GM21786 (cell line): ENCODE data around the gene UNC50.
"Not testable (repeated sequence)": the region's sequence is repeated elsewhere in the genome, so short reads cannot be mapped to it uniquely, and the experiment has no call there.

Experiments used
- ATAC-seq: cut with Tn5 transposase; IDR thresholded peaks from one replicate; pipeline ENCODE4 v1.9.1; 2021; ENCODE audit not compliant: unreplicated experiment

Gene UNC50

DNA sequence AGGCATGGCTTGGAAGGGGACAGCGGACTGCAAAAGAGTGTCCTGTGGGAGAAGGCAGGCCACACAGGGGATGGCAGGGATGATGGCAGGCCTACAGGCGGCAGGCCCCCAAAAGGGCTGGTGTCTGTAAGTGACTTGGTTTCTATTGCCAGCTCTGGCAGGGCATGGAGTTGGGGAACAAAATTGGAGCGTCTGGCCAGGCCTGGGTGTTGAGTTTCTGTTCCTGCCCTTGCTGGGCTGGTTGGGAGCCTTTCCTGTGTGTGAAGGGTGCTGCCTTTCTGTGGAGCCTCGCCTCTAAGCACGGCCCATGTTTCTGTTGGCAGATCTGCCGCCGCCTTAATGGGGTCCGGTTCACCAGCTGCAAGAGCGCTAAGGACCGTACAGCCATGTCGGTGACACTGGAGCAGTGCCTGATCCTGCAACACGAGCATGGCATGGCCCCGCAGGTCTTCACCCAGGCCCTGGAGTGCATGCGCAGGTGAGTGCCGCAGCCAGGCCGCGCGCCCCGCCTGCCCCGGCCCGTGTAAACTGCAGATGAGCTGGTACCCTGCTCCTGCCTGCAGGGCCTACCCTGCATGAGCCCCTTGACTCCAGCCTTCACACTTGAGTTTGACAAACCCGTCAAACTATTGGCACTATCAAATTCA is 31.6 kb upstream of the UNC50 start:
- ATAC-seq, result no peak

DNA sequence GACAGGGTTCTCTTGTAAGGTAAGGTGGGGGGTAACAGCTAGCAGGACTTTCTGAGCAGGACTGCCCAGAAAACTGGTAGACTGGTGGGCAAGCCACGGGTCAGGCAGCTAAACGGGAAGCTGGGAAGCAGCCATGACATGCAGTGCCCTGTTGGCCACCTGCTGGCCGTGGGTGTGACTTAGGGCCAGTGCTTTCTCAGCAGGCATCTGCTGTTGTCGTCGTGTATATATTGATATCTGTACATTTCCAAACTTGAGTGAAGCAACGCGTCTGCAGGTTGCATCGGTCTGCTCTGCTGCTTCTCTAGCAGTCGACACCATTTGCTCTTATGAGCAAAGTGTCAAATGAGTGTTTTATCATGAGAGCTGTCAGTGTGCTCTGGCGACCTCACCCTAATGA is 31.1 kb upstream of the UNC50 start:
- no peak for ATAC-seq

DNA sequence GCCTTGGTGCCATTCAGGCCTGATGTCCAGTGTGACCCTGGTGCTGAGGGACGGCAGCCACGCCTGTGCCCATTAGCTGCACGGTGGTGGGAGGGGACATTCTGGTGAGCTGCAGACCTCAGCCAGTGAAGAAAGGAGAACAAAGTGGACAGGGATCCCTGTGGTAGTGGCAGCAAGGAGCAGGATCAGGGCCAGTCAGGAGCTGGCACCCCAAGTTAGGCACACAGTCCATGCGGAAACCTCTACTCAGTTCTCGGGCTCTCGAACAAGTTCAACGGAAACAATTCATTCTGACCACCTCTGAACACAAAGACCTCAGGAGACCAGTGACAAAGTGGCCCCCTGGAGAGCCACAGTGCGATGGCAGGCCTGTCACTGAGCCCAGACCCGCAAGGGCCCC is 30.2 kb upstream of the UNC50 start:
- no peak for ATAC-seq

DNA sequence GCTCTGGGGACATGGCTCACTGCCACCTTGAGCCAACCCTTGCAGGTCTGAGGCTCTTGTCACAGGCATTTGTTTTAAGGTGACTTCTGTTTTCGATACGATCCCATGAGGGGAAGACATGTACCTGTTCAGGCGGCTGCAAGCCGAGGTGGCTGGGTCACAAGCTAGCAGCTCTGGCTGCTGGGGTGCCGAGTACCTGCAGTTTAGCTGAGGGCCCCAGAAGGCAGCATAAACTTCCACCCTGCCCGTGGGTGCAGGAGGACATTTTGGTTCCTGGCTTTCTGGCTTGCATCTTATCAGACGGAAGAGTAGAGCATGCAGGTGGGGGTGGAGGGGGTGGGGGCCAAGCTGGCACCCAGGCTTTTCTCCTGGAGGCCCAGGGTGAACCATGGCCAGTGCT is 28.5 kb upstream of the UNC50 start:
- no peak for ATAC-seq

DNA sequence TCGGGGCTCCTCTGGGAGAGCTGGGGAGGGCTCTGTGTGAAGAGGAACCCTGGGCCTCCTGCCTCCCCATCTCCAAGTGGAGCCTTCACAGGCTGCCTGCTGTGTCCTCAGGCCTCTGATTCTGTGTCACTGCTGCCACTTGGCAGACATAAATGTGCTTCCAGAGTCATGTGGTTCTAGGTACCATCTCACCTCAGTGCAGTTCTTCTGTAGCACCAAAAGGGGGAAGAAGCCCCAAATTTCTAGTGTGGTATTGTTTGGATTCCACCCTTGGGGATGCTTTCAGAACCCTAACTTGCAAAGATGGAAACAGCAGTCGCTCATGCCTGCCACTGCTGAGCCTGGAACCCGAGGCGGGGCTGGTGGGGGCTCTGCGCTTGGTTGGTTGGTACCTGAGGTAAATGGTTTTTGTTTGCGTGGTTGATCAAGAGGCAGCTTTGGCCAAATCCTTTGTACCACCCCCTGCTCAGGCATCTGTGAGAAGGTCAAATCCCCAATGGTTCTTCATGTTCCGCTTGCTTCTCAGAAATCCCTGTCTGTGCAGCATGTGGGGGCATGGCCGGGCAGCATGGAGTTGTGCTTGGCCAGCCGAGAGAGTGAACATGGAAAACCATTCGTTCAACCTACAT is 27.6 kb upstream of the UNC50 start:
- no peak for ATAC-seq

DNA sequence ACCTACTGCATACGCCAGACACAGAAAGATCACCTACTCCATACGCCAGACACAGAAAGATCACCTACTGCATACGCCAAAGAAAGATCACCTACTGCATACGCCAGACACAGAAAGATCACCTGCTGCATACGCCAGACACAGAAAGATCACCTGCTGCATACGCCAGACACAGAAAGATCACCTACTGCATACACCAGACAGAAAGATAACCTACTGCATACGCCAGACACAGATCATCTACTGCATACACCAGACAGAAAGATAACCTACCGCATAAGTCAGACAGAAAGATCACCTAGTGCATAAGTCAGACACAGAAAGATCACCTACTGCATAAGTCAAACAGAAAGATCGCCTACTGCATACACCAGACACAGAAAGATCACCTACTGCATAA is 25.9 kb upstream of the UNC50 start:
- no peak for ATAC-seq

DNA sequence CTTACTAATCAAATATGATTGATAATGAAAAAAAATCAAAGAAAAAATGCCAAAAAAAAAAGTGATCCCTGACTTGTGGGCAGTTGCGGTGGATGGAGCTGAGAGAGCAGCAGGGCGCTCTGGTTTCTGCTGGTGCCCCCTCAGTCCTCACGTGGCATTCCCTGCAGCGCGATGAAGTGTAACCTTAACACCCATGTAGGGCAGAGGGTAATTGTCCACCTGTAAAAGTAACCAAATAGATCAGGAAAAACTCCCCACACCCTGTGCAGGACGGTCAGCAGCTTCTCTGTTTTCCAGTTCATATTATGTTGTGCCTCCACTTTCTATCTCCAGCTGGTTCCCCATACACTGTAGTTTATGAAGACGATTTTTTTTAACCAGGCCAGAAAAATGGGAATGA is 25.1 kb upstream of the UNC50 start:
- ATAC-seq, result no peak

DNA sequence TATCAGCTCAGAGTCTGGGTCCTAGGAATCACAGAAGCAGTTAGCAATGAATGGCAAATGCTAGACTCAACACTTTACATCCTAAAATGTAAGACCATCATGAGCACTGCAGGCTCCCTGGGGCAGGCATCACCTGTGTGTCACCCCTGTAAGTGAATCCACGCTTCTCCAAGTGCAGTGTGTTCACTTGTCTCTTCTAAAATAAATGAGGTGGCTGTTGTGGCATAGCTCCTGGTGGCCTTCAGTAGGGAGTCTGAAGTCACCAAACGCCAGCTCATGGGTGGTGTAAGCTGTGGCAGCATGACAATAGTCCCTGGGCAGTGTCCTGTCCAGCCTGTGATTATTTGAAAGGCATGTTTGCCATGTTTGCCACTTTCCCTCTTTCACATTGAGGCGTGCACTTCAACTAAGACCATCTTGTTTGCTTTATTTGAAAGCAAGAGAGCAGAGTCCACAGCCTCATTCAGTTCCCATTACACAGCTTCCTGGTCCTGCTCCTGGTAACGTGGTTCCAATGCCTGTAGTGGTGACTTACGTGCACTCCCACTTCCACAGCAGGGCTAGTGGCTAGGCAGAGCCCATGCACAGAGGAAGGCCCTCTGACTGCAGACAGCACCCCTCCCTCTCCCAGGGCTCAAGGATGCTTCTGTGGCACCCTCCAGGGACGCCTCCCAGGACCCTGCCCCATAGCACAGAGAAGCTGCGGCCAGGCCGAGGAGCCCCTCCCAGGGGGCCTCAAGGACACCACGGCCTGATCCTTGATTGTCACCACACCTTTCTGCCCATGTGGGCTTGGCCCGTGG is 24.4 kb upstream of the UNC50 start:
- no peak for ATAC-seq

DNA sequence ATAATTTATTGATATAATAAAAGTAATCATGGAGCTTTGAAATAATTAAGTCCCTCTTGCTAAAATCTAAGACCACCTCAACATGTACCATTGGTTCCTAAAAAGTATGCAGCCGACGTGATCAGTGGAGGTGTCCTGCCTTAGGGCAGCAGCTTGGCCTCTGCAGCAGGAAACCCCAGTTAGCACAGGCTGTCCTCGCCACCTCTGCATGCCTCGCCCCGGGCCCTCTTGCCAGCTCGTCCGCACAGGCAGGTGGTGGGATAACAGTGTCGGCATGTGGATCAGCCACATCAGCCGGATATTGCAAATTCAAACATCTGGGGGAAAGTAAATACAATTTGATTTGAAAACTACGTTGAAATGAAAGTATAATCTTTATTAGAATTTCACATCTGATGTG is 23.0 kb upstream of the UNC50 start:
- no peak for ATAC-seq

DNA sequence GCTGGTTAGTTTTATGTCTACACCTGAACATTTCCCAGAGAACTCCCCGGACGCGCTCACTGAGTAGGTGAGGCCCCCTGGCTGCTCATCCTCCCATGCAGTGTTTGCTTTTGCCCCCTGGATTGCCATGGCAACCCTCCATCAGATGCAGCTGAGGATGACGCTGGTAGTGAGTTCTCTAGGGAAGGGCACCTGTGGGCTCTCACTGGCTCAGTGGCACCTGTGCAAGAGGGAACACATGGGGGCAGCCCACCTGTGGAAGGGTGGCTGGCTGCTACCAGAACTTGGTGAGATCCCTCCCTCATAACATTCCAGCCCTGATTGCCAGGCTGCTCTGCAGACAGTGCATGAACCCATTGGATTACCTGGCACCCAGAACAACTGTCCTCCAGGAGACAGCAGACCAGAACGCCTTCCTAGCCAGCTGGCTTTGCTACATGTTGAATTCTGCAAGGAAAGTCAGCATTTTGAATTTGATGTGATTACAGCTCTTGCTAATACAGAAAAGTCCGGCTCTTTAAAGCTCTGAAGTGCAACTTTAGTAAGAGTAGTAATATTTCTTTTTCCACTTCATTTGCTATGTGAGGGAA is 21.7 kb upstream of the UNC50 start:
- no peak for ATAC-seq

DNA sequence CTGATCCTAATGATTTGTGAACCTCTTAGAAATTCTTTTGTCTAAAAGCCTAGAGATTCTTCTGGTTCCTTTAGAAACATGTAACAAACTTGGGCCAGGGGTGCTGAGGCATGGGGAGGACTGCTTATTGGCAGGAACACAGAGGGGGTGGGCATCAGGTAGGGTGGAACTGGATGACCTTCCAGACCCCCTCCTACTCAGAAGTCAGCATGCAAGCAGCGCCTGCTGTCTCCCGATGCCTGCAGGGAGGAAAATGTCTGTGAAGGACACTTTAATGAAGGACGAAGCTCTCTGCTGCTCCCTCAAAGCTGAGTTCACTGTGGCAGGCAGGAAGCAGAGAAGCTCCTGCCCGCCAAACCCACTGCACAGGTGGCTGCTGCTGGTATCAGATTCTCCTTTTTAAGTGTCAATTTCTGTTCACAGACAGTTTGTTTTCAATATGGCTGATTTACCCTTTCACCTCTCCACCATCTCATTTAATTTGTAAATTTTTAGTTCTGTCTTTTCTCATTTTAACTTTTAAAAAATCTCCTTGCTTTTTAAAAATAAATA is 19.4 kb upstream of the UNC50 start:
- no peak for ATAC-seq

DNA sequence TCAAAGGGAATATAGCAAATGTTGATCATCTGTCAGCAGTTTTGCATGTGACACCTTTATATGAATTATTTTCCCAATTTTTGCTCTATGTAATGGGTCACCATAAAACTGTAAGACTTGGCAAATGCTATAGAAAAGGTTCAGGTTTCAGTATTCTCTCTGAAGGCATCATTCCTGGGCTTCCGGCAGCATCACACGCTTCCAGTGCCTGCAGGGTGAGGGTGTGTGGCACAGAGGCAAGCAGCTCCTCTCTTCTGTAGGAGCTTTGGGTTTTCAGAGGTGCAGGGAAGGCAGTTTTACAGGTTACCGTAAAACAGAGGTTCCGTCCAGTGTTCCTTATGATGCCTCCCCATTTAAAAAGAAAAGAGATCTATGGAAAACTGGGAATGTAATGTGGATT is 18.9 kb upstream of the UNC50 start:
- ATAC-seq, result no peak

DNA sequence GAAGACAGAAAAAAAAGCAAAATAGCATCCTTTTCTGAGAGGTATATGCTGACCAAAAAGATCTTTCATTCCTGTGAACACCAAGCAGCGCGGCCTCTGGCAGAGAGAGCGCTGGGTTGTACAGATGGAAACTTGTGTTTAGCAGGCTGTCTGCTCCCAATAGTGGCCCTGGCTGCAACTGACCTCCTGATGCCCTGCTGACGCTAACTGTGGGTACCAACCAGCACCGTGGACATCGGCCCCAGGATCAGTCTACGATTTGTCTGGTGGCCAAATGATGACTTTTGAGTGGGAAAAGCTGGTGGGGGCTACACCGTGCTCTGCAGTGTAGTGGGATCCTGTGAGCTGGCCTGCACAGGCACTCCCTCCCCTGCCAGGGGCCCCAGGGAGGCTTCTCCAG is 15.8 kb upstream of the UNC50 start:
- ATAC-seq, result no peak

DNA sequence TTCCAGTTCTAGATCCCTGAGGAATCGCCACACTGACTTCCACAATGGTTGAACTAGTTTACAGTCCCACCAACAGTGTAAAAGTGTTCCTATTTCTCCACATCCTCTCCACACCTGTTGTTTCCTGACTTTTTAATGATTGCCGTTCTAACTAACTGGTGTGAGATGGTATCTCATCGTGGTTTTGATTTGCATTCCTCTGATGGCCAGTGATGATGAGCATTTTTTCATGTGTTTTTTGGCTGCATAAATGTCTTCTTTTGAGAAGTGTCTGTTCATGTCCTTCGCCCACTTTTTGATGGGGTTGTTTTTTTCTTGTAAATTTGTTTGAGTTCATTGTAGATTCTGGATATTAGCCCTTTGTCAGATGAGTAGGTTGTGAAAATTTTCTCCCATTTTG is 13.7 kb upstream of the UNC50 start:
- ATAC-seq, result not testable (repeated sequence)

DNA sequence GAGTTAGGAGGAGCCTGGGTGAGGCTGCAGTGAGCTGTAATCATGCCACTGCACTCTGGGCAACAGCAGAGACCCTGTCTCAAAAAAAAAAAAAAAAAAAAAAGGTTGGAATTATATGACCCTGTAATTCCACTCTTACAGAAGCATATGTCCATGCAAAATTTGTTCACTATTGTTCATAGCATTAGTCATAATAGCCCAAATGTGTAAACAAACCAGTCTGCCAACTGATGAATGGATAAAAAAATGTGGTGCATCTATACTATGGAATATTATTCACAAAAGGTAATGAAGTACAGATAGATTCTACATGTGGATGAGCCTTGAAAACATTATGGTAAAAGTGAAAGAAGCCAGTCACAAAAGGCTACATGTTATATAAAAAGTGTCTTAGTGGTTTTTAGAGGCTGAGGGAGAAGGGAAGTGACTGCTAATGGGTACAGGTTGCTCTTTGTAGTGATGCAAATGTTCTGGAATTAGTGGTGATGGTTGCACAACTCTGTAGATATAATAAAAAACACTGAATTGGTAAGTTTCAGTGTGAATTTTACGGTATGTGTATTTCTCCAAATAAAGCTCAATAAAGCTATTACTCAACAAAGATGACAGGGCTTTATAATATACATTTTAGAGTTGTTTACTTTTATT is 9.5 kb upstream of the UNC50 start:
- no peak for ATAC-seq

DNA sequence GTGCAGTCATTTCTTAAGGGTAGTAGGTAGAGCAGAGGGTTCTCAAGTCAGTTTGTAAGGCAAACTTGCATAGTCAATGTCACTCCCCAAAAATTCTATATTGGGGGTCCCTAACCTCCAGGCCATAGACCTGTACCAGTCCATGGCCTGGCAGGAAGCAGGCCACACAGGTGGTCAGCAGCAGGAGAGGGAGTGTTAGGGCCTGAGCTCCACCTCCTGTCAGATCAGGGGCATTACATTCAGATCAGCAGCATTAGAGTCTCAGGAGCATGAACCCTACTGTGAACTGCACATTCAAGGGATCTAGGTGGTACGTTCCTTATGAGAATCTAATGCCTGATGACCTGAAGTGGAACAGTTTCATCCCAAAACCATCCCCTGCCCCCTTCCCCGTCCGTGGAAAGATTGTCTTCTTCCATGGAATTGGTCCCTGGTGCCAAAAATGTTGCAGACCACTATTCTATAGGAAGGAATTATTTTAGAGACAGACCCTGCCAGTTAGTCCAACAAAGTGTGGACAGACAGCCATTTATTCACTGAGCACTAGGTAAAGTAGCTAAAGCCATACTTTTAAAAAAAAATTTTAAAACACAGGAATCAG is 6.8 kb upstream of the UNC50 start:
- ATAC-seq, result no peak

DNA sequence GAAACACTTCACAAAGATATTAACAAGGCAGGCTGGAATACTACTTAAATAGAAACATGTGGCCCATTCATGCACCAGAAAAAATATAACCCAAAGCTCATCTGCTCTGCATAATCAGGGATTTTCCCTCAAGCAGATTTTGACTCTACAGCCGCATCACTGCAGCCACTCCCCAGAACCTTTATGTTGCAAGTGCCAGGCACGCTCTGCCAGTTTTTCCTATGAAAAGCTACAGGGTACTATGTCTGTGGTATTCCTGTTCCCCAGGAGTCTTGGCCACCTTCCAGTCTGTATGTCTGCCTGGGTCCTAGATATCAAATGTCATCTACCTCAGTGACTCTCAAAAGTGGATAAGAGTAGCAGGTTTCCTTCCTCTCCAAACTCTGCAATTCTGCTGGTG is 3.8 kb upstream of the UNC50 start:
- ATAC-seq, result no peak

DNA sequence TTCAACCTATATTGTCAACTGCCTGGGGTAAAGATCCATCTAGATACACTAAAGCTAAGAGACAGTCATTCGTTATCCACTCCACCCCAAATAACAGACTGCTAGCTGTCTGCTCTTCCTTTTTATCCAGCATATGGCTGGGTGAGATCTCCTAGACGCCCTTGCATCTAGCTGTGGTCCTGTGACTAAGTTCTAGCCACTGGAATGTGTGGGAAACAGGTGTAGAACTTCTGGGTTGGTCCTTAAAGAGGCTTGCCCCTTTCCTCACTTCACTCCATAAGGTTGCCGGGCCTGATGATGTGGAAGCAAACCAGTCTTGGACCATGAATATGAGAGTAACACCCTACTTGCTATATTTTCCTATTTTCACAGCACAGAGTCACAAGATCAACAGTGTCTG is 3.3 kb upstream of the UNC50 start:
- ATAC-seq, result no peak

DNA sequence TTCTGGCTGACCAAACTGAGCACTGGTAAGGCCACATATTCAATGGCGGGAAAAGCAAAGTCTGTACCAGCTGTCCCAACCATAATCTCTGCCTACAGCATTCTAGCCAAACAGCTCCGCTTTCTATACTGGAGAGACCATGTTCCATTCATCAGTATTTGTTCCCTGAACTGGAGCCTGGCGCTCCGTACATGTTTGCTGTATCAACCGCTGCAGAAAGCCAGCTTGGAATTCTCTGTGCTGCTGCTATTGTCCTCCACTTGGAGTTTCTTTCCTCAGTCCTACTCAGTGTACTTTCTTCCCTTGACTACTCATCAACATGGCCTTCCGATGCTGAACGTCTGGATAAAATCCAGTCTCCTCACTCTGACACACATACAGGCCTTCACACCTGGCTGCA is 2.0 kb upstream of the UNC50 start:
- ATAC-seq, result no peak

DNA sequence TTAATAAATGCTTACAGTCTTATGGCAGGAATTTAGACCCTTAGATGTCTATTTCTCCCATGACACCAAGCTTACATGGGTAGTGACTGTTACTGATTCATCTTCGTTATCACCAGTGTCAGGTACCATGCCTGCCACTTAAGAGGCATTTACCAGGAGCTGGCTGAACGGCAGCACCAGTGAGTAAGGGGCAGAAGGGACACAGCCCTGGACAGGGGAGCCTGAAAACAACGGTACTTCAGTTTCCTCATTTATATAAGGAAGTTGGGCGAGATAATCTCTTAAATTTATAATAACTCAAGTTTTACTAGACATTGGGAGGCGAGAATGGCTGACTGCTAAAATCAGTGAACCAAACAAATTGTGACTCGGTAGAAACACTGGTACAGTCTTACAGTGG is 1.3 kb upstream of the UNC50 start:
- ATAC-seq, result no peak

DNA sequence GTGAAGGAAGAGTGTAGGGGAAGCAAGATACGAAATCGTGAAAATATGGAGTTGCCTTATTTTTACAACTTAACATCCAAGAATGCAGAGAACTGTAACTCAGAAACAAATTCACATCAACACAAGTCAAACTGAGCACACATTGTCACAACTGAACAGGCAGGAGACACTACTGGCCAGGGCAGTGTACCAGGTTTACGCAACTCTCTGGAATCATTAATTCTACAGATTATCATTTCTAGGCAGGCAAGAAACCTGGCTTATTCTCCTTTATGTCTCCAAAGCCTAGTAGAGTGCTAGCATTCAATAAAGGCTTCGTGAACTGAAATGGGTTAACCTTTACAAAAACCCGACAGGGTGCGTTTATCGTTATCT is 661 bp upstream of the UNC50 start:
- no peak for ATAC-seq
